ENCODE data around the gene UTS2R. TPM values are rescaled to one million over a fixed set of nuclear protein-coding genes. Genes with fewer than 3 reads are reported as not detected.

UTS2R gene
- total RNA-seq, 1 experiment from 2014 or later: 0.46 TPM

DNA sequence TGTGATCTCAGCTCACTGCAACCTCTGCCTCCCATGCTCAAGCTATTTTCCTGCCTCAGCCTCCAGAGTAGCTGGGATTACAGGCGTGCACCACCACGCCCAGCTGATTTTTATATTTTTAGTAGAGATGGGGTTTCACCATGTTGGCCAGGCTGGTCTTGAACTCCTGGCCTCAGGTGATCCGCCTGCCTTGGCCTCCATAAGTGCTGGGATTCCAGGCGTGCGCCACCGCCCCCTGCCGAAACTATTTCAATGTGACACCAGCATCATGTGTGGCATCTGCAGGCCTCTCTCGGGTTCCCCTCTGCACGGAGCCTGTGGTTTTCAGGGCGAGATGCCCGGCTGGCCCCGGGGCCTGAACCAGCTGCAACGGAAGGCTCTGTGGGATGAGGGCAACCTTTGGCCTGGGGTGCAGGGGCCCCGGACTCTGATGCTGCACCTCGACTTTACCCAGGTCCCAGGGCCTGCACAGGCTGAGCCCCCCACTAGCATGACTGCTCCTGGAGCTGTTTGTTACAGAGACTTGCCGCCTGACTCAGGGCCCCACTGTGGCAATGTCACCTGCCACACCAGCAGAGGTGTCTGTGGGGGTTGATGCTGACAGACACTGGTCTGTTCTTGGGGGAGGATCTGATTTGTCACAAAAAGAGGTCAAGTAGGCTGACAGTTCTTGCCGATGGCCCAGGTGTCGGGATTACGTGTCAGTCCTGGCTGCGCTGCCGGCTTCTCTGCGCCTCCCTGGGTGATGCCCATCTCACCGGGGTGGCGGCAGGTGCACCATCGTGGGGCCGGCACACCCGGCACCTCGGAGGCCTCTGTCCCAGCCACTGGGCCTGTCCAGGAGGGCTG, 21.2 kb upstream of the UTS2R start:
- no peaks in the 10 kb centered on the region; the same call in 1 of the 2 replicates for H3K27me3 Mint-ChIP-seq (ENCODE audit: low read depth)
- CTCF ChIA-PET: interaction anchor here (1.0 to 1.8 kb wide), 8 partner anchors 20 to 74 kb away, joined by 3 to 5 read pairs (median 4); partner anchors contain the start of gene UTS2R
- H3K27ac Mint-ChIP-seq: no peak overlapping the region
- no peaks in the 10 kb centered on the region for H3K4me1 Mint-ChIP-seq
- no peak for ATAC-seq
- POLR2A ChIA-PET: no interaction called here
- TF ChIP-seq ELF4 (CRISPR knock-in tag; IDR thresholded peaks at IDR 0.05; ENCODE audit: low read depth) (no peak), SMAD3 (CRISPR knock-in tag; IDR thresholded peaks at IDR 0.05; ENCODE audit: borderline replicate concordance) (no peak), ZNF416 (CRISPR knock-in tag; IDR thresholded peaks at IDR 0.05) (no peak), TCF7 (CRISPR knock-in tag; IDR thresholded peaks at IDR 0.05; ENCODE audit: low read depth) (no peak), NR1H2 (CRISPR knock-in tag; IDR thresholded peaks at IDR 0.05) (no peak), ESRRA (CRISPR knock-in tag; IDR thresholded peaks at IDR 0.05; ENCODE audit: borderline replicate concordance) (no peak), MXD4 (CRISPR knock-in tag; IDR thresholded peaks at IDR 0.05; ENCODE audit: borderline replicate concordance) (no peak), TP53 (CRISPR knock-in tag; IDR thresholded peaks at IDR 0.05) (no peak)
- TF ChIP-seq, protein P1, sequence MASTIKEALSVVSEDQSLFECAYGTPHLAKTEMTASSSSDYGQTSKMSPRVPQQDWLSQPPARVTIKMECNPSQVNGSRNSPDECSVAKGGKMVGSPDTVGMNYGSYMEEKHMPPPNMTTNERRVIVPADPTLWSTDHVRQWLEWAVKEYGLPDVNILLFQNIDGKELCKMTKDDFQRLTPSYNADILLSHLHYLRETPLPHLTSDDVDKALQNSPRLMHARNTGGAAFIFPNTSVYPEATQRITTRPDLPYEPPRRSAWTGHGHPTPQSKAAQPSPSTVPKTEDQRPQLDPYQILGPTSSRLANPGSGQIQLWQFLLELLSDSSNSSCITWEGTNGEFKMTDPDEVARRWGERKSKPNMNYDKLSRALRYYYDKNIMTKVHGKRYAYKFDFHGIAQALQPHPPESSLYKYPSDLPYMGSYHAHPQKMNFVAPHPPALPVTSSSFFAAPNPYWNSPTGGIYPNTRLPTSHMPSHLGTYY (CRISPR knock-in tag; IDR thresholded peaks at IDR 0.05): no peak
- TF ChIP-seq, protein P2, sequence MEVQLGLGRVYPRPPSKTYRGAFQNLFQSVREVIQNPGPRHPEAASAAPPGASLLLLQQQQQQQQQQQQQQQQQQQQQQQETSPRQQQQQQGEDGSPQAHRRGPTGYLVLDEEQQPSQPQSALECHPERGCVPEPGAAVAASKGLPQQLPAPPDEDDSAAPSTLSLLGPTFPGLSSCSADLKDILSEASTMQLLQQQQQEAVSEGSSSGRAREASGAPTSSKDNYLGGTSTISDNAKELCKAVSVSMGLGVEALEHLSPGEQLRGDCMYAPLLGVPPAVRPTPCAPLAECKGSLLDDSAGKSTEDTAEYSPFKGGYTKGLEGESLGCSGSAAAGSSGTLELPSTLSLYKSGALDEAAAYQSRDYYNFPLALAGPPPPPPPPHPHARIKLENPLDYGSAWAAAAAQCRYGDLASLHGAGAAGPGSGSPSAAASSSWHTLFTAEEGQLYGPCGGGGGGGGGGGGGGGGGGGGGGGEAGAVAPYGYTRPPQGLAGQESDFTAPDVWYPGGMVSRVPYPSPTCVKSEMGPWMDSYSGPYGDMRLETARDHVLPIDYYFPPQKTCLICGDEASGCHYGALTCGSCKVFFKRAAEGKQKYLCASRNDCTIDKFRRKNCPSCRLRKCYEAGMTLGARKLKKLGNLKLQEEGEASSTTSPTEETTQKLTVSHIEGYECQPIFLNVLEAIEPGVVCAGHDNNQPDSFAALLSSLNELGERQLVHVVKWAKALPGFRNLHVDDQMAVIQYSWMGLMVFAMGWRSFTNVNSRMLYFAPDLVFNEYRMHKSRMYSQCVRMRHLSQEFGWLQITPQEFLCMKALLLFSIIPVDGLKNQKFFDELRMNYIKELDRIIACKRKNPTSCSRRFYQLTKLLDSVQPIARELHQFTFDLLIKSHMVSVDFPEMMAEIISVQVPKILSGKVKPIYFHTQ (CRISPR knock-in tag; IDR thresholded peaks at IDR 0.05): no peak
- TF ChIP-seq, protein P3, sequence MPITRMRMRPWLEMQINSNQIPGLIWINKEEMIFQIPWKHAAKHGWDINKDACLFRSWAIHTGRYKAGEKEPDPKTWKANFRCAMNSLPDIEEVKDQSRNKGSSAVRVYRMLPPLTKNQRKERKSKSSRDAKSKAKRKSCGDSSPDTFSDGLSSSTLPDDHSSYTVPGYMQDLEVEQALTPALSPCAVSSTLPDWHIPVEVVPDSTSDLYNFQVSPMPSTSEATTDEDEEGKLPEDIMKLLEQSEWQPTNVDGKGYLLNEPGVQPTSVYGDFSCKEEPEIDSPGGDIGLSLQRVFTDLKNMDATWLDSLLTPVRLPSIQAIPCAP (CRISPR knock-in tag; IDR thresholded peaks at IDR 0.05): no peak
- TF ChIP-seq, protein P4, sequence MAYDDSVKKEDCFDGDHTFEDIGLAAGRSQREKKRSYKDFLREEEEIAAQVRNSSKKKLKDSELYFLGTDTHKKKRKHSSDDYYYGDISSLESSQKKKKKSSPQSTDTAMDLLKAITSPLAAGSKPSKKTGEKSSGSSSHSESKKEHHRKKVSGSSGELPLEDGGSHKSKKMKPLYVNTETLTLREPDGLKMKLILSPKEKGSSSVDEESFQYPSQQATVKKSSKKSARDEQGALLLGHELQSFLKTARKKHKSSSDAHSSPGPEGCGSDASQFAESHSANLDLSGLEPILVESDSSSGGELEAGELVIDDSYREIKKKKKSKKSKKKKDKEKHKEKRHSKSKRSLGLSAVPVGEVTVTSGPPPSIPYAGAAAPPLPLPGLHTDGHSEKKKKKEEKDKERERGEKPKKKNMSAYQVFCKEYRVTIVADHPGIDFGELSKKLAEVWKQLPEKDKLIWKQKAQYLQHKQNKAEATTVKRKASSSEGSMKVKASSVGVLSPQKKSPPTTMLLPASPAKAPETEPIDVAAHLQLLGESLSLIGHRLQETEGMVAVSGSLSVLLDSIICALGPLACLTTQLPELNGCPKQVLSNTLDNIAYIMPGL (CRISPR knock-in tag; IDR thresholded peaks at IDR 0.05): no peak
- TF ChIP-seq, protein P5, sequence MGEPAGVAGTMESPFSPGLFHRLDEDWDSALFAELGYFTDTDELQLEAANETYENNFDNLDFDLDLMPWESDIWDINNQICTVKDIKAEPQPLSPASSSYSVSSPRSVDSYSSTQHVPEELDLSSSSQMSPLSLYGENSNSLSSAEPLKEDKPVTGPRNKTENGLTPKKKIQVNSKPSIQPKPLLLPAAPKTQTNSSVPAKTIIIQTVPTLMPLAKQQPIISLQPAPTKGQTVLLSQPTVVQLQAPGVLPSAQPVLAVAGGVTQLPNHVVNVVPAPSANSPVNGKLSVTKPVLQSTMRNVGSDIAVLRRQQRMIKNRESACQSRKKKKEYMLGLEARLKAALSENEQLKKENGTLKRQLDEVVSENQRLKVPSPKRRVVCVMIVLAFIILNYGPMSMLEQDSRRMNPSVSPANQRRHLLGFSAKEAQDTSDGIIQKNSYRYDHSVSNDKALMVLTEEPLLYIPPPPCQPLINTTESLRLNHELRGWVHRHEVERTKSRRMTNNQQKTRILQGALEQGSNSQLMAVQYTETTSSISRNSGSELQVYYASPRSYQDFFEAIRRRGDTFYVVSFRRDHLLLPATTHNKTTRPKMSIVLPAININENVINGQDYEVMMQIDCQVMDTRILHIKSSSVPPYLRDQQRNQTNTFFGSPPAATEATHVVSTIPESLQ (CRISPR knock-in tag; IDR thresholded peaks at IDR 0.05): no peak
- no peak overlapping the region for H3K4me3 Mint-ChIP-seq
- H3K36me3 Mint-ChIP-seq: no peaks in the 10 kb centered on the region
- H3K9me3 Mint-ChIP-seq: no peaks in the 10 kb centered on the region
- peak; percentile 56 for DNase-seq (ENCODE audit: low spot score)

DNA sequence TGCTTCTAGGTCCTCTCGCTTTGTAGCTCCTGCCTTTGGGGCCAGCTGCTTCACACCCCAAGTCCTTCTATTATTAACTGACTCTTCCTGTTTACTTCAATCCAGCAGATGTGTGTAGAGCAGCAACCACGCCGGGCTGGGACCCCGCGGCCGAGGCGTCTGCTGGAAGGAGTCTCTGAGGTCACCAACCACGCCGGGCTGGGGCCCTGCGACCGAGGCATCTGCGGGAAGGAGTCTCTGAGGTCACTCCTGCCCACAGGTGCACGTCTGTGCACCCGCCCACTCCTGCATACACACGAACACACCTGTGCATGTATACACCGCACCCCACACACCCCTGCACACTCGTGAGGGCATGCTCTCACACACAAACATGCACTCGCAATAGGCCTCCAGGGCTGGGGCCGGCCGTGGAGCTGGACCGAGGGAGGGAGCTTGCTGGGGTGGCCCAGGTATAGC, 20.3 kb upstream of the UTS2R start:
- DNase-seq (ENCODE audit: low spot score) (peak; percentile 11), ATAC-seq (no peak)
- H3K4me1 Mint-ChIP-seq: no peaks in the 10 kb centered on the region
- no peaks in the 10 kb centered on the region for H3K36me3 Mint-ChIP-seq
- ChIA-PET POLR2A (no interaction called here), CTCF (interaction anchor here (1.0 to 1.8 kb wide), 9 partner anchors 14 to 177 kb away, joined by 3 to 5 read pairs (median 4); no protein-coding TSS in a partner anchor)
- H3K4me3 Mint-ChIP-seq: no peak overlapping the region
- H3K9me3 Mint-ChIP-seq: no peaks in the 10 kb centered on the region
- no peak overlapping the region for H3K27ac Mint-ChIP-seq
- no peak for TF ChIP-seq ZNF416 (CRISPR knock-in tag; IDR thresholded peaks at IDR 0.05)
- TF ChIP-seq ATF1 (CRISPR knock-in tag; IDR thresholded peaks at IDR 0.05): no peak
- no peak for TF ChIP-seq ZNF396 (CRISPR knock-in tag; IDR thresholded peaks at IDR 0.05; ENCODE audit: borderline replicate concordance)
- H3K27me3 Mint-ChIP-seq (ENCODE audit: low read depth): no peaks in the 10 kb centered on the region; the same call in 1 of the 2 replicates

Data from WTC11 (cell line).